ENCODE results near the gene NEAT1.

DNA sequence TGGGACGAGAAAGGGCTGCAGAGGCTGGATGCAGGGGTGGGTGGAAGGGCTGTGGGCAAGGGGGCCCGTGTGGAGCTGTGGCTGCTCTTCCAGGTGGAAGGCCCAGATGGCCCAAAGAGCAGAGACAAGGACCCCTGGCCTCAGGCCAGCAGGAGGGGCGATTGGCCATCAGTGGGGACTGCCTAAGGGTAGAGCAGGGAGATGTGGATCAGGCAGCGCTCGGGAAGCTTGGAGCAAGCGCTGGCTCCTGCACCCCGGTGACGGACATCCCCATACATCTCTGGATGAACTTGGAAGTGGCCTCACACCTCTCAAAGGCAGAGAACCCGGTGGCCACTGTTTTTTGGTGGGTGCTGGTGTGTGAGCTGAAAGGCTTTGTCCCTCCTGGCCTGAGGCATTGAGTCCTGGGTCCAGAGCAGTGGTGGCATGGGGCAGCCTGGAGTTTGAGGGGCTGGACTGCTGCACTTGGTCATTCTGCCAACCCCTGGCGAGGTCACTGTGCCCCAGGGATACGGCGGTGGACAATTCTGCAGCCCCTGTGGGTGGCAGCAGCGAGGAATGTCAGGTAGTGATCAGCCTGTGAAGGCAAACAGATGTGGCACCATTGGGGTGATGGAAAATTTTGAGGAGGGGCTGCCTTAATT lies 30.3 kb upstream of the NEAT1 start:
- TF ChIP-seq, protein P1, sequence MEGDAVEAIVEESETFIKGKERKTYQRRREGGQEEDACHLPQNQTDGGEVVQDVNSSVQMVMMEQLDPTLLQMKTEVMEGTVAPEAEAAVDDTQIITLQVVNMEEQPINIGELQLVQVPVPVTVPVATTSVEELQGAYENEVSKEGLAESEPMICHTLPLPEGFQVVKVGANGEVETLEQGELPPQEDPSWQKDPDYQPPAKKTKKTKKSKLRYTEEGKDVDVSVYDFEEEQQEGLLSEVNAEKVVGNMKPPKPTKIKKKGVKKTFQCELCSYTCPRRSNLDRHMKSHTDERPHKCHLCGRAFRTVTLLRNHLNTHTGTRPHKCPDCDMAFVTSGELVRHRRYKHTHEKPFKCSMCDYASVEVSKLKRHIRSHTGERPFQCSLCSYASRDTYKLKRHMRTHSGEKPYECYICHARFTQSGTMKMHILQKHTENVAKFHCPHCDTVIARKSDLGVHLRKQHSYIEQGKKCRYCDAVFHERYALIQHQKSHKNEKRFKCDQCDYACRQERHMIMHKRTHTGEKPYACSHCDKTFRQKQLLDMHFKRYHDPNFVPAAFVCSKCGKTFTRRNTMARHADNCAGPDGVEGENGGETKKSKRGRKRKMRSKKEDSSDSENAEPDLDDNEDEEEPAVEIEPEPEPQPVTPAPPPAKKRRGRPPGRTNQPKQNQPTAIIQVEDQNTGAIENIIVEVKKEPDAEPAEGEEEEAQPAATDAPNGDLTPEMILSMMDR (IDR thresholded peaks at IDR 0.05) = no peak
- no peak for TF ChIP-seq POLR2A (IDR thresholded peaks at IDR 0.05)
